Endothelial cell of umbilical vein (primary cell): ENCODE results near the gene VPS13A. TPM values are rescaled to one million over a fixed set of nuclear protein-coding genes. Genes with fewer than 3 reads are reported as not detected.

Experiments used
- BruUV-seq: library from RNA; stranded (reverse); fragments of 400-500 nt; replicated peaks from 2 replicates; lab custom pipeline; 2021; lab: Mats Ljungman, UMichigan
- CTCF ChIA-PET: fragments of 300-600, 350-600 bp; sonication (Branson Sonifier 250); formaldehyde crosslinking; loops from one replicate; lab custom pipeline; 2021; ENCODE audit warnings: antibody characterized with exemption, inconsistent platforms; lab: Charles Lee
- POLR2A ChIA-PET: fragments of 300-600, 350-600 bp; sonication (Branson Sonifier 250); formaldehyde crosslinking; loops from one replicate; lab custom pipeline; 2021; ENCODE audit warnings: antibody characterized with exemption, inconsistent platforms; lab: Charles Lee
- DNase-seq: peaks from one replicate; pipeline ENCODE4 v3.0.0-alpha.2; 2011; ENCODE audit warnings: low read depth, low spot score
- FAIRE-seq: peaks from 2 replicates; lab custom pipeline; 2011; peaks lifted over from hg19 to GRCh38; lab: Jason Lieb, UNC
- H2AFZ ChIP-seq: 2 replicates; pipeline ENCODE4 v1.6.0; 2012; ENCODE audit warnings: low read depth, low read length, control low read depth, inconsistent platforms
- H3K27ac ChIP-seq: 2 replicates; pipeline ENCODE4 v1.5.1; 2011; ENCODE audit warnings: low read depth, mild to moderate bottlenecking, control low read depth, low read length, moderate library complexity; ENCODE audit not compliant: insufficient read depth
- H3K27me3 ChIP-seq, 2 experiments: 2 replicates each; pipeline versions ENCODE4 v1.6.0 to v1.6.1; 2011; ENCODE audit warnings: low read length in 2 of 2, mixed read lengths in 1 of 2; ENCODE audit not compliant: control insufficient read depth in 2 of 2, insufficient read depth in 2 of 2
- H3K36me3 ChIP-seq, 2 experiments: 2 replicates in 1 of 2; 3 replicates in 1 of 2; pipeline ENCODE4 v1.5.1; 2011; ENCODE audit warnings: low read length in 2 of 2, mild to moderate bottlenecking in 1 of 2, moderate library complexity in 1 of 2; ENCODE audit not compliant: control insufficient read depth in 2 of 2, insufficient read depth in 2 of 2; ENCODE audit errors: extremely low read depth in 1 of 2
- H3K4me1 ChIP-seq: 3 replicates; pipeline ENCODE4 v1.5.1; 2011; ENCODE audit warnings: mild to moderate bottlenecking, low read length; ENCODE audit not compliant: control insufficient read depth, insufficient read depth; ENCODE audit errors: extremely low read depth
- H3K4me2 ChIP-seq: 2 replicates; pipeline ENCODE4 v1.6.1; 2011; ENCODE audit warnings: low read length, control low read depth, mixed read lengths; ENCODE audit not compliant: insufficient read depth
- H3K4me3 ChIP-seq, 3 experiments: fragments of 200-600 bp in 1 of 3; sonication (generic), shearing (Covaris generic) in 1 of 3; replicated peaks in 1 of 3; 2 replicates each; pipeline ENCODE4 v1.5.1; 2011 to 2016; ENCODE audit warnings: control low read depth in 3 of 3, low read length in 3 of 3, mild to moderate bottlenecking in 2 of 3, inconsistent platforms in 1 of 3, low read depth in 1 of 3, moderate library complexity in 1 of 3; ENCODE audit not compliant: insufficient read depth in 1 of 3
- H3K79me2 ChIP-seq: 2 replicates; pipeline ENCODE4 v1.6.0; 2012; ENCODE audit warnings: low read length, inconsistent platforms; ENCODE audit not compliant: control insufficient read depth, insufficient read depth
- H3K9ac ChIP-seq: replicated peaks from 2 replicates; pipeline ENCODE3; 2011; ENCODE audit warnings: low read length, control low read depth; ENCODE audit not compliant: insufficient read depth; ENCODE audit errors: extremely low read depth
- H3K9me1 ChIP-seq: replicated peaks from 3 replicates; pipeline ENCODE4 v1.6.0; 2011; ENCODE audit warnings: mild to moderate bottlenecking, low read length; ENCODE audit not compliant: control insufficient read depth, insufficient read depth; ENCODE audit errors: extremely low read depth
- H3K9me3 ChIP-seq: replicated peaks from 2 replicates; pipeline ENCODE4 v1.5.1; 2012; ENCODE audit warnings: low read length, inconsistent platforms; ENCODE audit not compliant: control insufficient read depth, insufficient read depth
- H4K20me1 ChIP-seq: replicated peaks from 2 replicates; pipeline ENCODE3; 2011; ENCODE audit warnings: mild to moderate bottlenecking, low read length; ENCODE audit not compliant: control insufficient read depth, insufficient read depth; ENCODE audit errors: extremely low read depth
- FOS ChIP-seq: IDR thresholded peaks from 2 replicates; pipeline ENCODE4 v1.6.1; 2011; ENCODE audit warnings: mild to moderate bottlenecking, low read length, moderate library complexity, borderline replicate concordance; ENCODE audit not compliant: insufficient read depth
- JUN ChIP-seq: IDR thresholded peaks from 2 replicates; pipeline ENCODE4 v1.6.1; 2011; ENCODE audit warnings: borderline replicate concordance, low read depth; ENCODE audit not compliant: insufficient read length, insufficient read depth
- MAX ChIP-seq: IDR thresholded peaks from 2 replicates; pipeline ENCODE4 v1.6.1; 2011; ENCODE audit not compliant: insufficient read depth, insufficient read length
- POLR2AphosphoS5 ChIP-seq: IDR thresholded peaks from 2 replicates; pipeline ENCODE4 v1.6.1; 2012; ENCODE audit warnings: low read depth, mild to moderate bottlenecking, control low read depth, low read length, moderate library complexity; ENCODE audit not compliant: insufficient read depth
- dilution Hi-C: fragments of 300-500 bp; cut with MboI; formaldehyde crosslinking; loops from one replicate; pipeline ENCODE4 v1.15.0; 2019; ENCODE audit warnings: low sequenced_read_pairs; ENCODE audit not compliant: extremely low pct_ligation_motif_present
- intact Hi-C: fragments of 100-400 bp; cut with micrococcal nuclease; formaldehyde crosslinking; loops from one replicate; pipeline ENCODE4 v1.10.0; 2022
- polyA plus RNA-seq, 4 experiments: library from polyadenylated mRNA; depleted of rRNA in 3 of 4; stranded (reverse) in 3 of 4; unstranded in 1 of 4; fragments of >200 nt; gene quantifications; 2 replicates each; pipeline versions ENCODE4 v1.2.1 to v1.2.3, GENCODE V29; 2011 to 2012; ENCODE audit warnings: missing spikeins in 1 of 4
- total RNA-seq: library from RNA; stranded (reverse); gene quantifications from 2 replicates; pipeline ENCODE4 v1.2.3, GENCODE V29; 2021

The VPS13A gene
- total and polyA plus RNA-seq, 2 donors (not counting 3 experiments of a cell fraction or from before 2014, with no cell fraction given), result 4.7 to 33.3 TPM

DNA sequence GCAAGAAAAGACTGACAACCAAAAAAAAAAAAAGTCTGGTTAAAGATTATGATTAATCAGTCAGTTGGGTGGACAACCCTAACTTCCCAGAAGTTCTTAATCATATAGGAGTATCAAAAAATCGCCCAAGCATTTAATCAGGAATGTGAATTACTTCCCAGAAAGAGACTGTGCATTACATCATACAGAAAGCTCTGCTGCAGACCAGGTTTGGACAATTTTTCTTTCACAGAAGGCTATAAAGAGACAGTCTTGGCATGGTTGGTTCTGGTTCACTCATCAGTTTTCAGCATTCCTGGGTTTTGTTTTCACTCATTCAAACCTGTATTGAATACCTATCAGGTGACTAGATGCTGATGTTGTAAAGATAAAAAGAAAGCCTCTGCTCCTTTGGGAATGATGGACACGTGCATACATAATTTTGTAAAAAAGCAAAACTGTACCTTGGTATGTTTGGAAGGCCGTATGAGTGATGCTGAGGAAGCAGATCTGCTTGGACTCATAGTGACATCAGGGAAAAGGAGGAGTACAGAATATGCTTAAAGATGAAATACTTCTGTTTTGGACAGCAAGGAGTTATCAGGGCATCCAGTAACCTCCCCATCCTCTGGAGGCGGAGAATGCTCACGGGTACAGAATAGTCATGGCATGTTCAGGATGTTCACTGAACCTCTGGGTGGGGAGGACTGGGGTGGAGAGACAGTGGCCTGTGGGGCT lies 292.3 kb downstream of the VPS13A start:
- H3K4me3 ChIP-seq, result no peak overlapping the region
- no peak for FAIRE-seq
- BruUV-seq, result no TSS peak
- H3K4me1 ChIP-seq, result no peaks in the 10 kb centered on the region
- intact Hi-C loops (no loop called here), dilution Hi-C loops (no loop called here)
- no peaks in the 10 kb centered on the region for H3K36me3 ChIP-seq
- no peak overlapping the region for H2AFZ ChIP-seq
- H3K27ac ChIP-seq, result no peak overlapping the region
- H4K20me1 ChIP-seq, result no peaks in the 10 kb centered on the region
- peaks cover 0 to 2% of the 10 kb centered on the region in 2 experiments for H3K27me3 ChIP-seq
- no peak for DNase-seq
- ChIA-PET CTCF (interaction anchor here (5.0 kb wide), 1 partner anchor 13 kb away, joined by 21 read pairs; no protein-coding TSS in a partner anchor), POLR2A (no interaction called here)
- no peak overlapping the region for H3K4me2 ChIP-seq
- TF ChIP-seq POLR2AphosphoS5 (no peak), FOS (no peak), MAX (no peak), JUN (no peak)
- no peaks in the 10 kb centered on the region for H3K79me2 ChIP-seq
- no peaks in the 10 kb centered on the region for H3K9me1 ChIP-seq
- no peaks in the 10 kb centered on the region for H3K9me3 ChIP-seq
- H3K9ac ChIP-seq, result no peak overlapping the region

Other genes starting within 250 kb of the VPS13A start
- gene FOXB2, start 157.9 kb upstream of the VPS13A start, total RNA-seq, result not detected in 2 replicates
- not detected in 2 replicates for gene FOXB2, start 157.9 kb upstream of the VPS13A start, polyA plus RNA-seq